GM18519 (cell line): Measurements from ENCODE around the gene CYP39A1.

ENCODE experiments used
- ATAC-seq: cut with Tn5 transposase; IDR thresholded peaks from one replicate; pipeline ENCODE4 v1.9.1; 2021; ENCODE audit warnings: mild to moderate bottlenecking, moderate library complexity; ENCODE audit not compliant: unreplicated experiment, low FRiP score

The CYP39A1 gene

DNA sequence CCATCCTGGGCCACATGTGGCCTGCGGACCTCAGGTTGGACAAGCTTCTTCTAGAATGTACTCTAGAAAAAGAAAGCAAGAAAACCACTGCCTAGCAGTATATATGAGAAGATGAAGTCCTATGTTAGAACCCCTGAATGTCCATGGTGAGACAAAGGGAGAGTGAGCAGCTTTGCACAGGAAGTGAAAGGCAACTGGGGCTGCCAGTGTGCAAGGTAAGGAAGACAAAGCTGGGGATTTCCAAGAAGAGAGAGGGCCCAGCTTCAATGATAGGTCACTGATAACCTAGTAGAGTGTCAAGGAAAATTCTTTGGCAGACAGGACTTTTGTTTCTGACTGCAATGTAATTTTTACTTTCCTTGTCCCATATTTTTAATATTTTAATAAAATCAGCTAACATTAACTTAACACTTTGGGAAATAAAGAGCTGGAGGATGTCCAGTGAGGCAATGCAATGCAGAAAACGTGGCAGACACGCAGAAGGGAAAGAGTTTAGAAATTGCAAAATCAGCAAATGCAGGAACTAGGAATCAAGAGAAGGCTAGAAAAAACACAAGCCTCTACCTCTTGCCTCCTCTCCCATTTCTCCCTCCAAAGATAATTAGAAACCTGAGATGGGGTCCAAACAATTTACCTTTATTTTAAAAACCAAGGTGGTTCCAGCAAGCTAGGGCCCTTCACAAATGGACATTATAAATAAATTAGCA lies 47.4 kb downstream of the CYP39A1 start:
- peak; percentile 49 for ATAC-seq

DNA sequence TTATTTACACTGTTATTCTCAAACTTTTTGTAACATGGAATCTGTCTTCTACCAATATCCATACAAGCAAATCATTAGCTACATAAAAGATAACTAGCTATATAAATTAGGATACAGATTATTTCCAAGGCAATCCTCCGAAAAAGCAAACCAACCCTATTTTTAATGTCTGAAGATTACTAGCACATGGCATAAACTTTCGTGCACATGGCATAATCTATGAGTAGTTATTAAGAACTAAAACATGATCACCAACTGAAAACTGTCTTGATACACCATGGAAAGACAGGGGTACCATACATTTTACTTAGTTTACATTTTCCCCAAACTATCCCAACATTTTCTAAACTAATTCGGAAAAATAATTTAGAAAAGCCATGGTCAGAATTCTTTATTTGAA lies 54.4 kb downstream of the CYP39A1 start:
- ATAC-seq: no peak

DNA sequence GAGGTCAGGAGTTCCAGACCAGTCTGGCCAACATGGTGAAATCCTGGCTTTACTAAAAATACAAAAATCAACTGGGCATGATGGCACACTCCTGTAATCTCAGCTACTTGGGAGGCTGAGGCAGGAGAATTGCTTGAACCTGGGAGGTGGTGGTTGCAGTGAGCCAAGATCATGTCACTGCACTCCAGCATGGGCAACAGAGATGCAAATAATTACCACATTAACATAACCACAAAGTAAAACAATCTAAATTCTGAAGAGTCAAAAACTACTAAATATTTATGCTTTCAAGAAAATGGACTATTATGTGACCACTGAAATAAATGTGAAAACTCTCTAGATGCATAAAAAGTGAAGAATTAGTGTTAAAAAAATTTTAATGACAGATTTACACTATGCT lies 59.9 kb downstream of the CYP39A1 start:
- no peak for ATAC-seq

DNA sequence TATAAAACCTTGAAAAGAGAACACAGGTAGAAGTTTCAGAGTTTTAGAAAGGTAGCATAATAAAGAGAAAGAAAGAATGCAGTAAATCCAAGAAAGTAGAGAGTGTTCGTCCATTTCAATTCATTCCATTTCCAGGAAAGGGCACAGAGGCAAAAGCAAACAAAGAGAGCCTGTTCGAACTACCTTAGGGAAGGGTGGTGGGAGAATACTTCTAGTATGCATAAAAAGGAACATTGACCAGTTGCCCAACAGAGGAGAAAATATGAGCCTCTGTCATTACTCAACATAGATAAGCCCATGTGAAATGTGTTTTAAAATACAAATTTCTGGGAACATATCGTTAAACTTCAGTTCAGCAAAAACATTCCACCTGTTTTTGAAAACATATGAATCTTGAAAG lies 60.6 kb downstream of the CYP39A1 start:
- ATAC-seq: no peak

DNA sequence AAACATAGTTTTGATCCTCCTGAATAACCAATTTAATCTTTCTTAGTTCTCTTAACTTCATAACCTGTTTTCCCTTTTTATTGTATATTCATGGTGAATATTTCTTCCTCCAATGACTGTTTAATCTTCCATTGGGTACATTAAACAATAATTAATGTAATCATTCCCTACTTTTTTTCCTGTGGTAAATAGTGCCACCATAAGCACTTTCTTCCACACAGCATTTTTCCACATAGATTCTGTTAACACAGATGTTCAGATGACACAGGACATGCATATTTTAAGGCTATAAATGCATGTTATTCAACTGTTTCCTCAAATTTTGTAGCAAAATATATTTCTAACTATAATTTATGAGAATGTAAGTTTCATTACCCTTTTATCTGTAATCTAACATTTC lies 61.9 kb downstream of the CYP39A1 start:
- no peak for ATAC-seq

DNA sequence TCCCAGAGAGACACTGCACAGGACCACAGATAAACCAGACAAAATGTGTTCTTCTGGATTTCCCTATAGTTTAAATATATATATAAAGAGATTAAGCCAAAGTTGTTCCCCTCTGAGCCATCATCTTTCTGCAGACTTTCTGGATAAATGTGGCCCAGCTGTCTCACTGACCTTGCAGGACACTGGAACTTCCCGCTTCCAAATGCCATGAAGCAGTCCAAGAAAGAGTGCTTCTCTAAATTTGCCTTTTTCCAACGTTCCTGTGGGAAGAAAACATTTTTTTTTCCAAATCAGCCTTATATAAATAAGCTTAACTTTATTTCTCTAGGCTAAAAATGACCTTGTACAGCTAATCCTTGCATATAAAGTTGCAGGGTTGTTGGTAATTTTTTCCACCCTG lies 65.7 kb downstream of the CYP39A1 start:
- no peak for ATAC-seq

DNA sequence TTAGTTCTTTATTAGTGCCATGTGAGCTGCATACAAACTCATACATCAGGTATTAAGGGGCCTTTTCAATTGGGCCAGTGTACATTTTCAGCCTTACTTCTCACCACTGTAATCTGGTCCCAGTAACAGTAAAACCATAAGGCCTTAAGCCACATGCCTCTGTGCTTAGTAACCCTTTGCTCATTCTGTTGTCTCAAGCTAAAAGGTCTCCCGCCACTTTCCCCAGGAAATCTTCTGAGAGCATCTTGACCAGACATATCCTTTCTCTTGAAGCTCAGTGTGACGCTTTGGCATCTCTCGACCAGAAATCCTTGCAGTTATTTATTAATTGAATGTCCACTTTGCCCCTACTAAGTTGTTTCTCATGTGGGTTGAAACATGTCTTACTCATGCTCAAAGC lies 68.0 kb downstream of the CYP39A1 start:
- no peak for ATAC-seq

DNA sequence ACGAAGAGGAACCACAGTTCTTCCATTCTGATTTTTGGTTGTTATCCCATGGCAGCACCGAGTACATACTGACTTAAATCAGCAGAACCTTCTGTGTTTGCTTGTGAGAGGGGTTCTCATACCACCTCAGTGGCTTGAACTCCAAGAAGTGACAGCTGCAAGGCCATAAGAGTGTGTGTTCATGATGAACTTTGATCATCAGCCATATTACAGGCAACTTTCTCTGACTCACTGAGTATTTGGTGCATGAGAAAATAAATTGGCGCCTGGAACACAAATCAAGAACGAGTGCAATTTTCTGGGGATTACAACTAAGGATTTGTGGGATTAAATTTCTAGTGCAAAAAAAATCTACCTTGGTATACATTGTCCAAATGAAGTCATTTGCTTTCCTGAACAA lies 68.9 kb downstream of the CYP39A1 start:
- no peak for ATAC-seq

DNA sequence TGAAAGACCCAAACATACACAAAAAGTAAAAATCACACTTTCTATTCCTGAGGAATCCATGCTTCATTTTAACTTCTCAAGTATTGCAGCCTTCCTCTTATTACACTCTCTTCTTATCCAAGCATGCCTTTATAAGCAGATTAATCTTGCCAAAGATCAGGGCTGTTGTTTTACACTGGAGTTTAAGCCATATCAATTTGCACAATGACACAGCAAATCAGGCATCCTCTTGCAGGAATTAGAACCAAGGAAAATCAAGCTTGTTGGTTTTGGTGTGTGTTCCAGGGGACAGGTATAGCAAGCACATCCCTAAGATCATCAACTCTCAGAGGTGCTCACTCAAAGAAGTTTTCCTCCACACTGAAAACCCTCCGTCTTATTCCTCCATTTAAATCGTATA lies 69.5 kb downstream of the CYP39A1 start:
- ATAC-seq: no peak

DNA sequence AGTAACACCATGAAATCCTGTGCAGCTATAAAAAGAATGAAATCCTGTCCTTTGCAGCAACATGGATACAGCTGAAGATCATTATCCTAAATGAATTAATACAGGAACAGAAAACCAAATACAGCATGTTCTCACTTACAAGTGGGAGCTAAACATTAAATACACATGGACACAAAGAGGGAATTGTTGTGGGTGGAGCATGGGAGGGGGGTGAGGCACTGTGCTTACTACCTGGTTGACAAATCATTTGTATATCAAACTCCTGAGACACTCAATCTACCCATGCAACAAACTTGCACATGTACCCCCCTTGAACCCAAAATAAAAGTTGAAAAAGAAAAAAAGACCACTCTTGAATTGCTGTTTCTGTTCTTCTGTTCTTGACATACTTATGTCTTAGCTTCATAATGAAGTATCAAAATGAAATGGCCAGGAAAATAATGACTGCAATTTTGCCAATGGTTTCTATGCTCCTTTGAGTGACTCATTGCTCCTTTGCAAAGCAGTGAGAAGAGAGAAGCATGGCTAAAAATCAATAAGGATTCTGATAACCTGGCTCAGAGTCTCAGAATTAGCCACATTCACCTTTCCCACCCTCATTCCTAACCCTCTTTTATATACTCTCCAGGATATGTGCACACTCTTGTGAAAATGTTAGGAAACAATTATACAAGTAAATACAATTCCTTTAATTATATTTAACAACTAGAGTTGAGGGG lies 71.0 kb downstream of the CYP39A1 start:
- ATAC-seq: no peak

DNA sequence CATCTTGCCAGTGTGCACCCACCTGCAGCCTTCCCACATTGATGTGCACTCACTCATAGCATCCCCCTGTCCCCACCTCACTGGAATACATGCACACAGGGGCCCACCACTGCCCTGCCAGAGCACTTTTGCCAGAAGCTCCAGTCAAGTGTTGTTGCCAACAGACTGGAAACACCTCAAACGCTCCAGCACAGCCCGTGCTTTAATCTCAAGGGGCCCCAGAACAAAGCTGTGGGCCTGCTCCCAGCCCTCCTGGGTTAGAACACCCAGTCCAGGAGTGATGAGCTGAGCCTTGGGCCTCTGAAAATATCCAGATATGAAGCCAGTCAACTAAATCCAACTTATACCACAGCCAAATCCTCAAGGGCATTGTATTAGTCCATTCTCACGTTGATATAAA lies 77.1 kb downstream of the CYP39A1 start:
- no peak for ATAC-seq

DNA sequence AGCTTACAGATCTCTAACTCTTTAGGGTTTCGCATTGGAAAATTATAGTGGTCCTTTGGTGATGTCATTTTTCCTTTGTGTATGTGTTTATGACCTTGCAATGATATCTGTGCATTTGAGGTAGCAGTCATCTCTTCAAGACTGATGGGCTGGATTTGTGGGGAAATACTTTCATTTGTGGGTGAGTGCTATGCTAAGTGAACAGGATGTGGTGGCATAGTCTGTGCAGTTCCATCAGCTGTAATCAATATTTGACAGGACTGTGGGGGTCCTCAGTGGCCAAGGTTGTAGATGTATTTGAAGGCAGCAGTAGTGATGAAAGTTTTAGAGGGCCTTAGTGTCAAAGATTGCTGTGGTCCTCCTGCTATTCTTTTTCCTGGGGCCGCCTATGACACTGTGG lies 79.5 kb downstream of the CYP39A1 start:
- ATAC-seq: no peak

DNA sequence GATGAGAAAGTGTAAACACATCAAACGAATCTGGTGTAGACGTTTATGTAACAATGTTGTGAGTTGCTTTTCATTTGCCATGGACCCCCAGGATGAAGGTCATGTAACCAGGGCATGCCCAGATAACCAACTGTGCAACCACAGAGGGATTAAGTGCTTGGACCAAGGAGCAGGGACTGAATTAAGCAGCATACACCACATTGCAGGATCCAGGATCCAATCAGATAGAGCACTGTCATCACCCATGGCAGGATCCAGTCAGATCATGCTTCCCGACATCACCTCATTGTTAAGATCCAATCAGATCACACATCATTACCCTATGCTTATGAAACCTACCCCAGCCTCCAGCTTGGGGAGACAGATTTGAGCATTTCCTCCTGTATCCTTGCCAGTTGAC lies 87.1 kb downstream of the CYP39A1 start:
- ATAC-seq: no peak

DNA sequence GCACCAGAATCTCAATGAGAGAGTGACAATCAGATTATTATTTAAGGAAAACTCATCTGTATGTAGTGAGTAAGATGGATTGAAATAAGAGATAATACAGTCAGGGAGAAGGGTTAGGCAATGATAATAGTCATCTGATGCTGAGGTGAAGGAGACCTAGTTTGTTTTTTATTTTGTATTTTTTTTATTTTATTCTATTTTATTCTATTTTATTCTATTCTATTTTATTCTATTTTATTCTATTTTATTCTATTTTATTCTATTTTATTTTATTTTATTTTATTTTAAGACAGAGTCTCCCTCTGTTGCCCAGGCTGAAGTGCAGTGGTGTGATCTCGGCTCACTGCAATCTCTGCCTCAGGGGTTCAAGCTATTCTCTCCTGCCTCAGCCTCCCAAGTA lies 88.7 kb downstream of the CYP39A1 start:
- no peak for ATAC-seq

DNA sequence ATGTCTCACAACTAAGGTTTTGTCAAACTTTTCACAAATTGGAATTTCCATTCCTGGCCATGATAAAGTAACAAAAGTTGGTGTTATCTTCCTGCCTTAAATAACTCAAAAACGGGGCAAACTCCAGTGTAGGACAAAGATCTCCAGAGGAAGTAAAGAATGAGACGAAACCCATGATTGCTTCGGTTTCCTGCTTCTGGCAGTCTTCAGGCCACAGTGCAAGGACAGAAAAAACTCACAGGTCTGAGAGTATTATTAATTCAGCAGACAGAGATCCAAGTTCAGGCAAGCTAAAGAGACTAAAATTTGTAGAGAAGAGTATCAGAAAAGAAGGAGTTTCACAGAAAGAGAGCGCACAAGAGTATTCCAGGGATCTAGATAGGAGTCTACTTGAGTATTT lies 96.6 kb downstream of the CYP39A1 start:
- ATAC-seq: no peak

DNA sequence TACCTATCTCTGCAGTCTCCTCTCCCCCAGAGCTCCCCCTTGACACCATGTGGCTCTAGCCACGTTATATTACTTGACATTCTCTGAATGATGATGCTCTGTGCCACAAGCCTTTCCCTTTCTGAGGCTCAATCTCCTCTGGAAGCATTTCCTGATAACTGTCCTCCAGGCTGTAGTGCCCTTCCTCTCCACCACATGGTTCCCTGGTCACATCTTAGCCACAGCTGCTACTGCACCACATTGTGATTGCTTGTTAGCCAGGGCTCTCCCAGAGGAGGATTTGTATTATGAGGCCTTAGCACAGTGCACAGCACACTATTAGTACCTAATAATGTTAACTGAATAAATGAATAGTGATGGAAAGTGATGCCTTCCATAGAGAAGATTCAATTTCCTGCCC lies 97.5 kb downstream of the CYP39A1 start:
- ATAC-seq: no peak

DNA sequence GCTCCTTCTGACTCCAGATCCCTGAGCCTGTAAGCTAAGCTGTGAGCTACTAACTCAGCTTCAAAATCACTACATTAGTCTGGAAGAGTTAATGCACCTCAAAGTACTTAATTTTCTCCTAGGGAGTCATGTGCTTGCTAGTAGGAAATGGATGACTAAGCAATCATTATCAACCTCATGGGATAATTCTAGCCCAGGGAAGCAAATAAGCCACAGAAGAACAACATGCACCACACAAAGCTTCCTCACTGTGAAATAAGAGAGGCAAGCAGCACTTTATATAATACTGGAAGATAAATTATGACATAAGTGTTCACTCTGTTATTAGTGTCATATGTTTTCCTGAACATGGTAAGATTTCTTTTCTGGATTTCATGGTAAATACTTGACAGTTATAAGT lies 103.5 kb downstream of the CYP39A1 start:
- no peak for ATAC-seq

DNA sequence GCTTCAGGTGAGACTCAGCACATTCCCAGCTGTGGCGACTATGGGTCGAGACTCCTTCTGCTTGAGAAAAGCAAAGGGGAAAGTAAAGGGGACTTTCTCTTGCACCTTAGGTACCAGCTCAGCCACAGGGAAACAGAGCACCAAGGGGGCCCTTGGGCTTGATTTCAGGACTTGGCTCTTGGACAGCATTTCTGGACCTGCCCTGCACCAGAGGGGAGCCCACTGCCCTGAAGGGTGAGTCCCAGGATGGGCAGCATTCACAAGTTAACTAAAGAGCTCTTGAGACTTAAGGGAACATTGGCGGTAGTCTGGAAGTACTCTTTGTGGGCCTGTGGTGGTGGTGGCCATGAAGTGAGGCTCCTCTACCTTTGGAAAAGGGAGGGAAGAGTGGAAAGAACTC lies 111.1 kb downstream of the CYP39A1 start:
- no peak for ATAC-seq

DNA sequence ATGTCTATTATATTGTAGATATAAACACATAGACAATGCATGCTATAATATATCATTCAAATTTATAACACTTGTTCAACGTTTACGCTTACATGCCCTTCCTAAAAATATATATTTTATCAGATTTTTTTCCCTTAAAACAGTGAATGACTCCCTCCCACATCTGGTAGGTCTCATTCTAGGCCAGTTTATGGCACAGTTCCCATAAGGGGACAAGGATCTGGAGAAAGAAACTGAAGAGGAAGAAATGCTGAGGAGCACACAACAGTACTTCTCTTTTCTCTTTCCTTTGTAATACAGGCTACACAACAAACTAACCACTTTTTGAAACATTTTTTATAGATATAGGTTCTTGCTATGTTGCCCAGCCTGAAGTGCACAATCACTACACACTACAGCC lies 112.8 kb downstream of the CYP39A1 start:
- ATAC-seq: no peak

DNA sequence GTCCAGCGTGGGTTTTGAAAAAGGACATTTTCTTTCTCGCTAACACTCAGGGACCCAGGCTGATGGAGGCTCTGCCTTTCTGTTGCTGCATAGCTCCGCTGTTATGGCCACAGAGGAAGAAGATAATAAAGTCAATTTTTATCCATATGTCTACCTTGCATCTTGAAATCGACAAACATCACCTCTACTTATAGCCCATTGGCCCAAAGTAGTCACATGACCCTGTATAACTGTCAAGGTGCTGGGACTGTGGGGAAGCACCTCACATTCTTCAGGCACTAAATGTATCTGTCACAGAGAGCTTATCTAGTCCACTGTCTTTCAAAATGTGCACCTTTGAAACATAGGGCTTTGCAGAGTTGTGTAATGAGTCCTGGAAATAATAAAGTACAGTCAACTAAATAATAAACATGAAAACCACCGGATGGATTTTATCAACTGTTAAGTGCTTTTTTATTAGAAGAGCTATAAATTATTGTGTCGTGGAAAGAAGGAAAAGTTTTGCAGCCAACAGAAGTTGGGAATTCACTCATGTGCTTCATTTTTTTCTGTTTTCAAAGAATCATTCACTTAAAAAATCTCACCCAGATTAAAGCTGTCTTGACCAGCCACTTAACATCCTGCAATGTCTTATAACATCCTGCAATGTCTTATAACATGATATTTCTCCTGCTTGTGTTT lies 113.7 kb downstream of the CYP39A1 start:
- ATAC-seq: no peak

DNA sequence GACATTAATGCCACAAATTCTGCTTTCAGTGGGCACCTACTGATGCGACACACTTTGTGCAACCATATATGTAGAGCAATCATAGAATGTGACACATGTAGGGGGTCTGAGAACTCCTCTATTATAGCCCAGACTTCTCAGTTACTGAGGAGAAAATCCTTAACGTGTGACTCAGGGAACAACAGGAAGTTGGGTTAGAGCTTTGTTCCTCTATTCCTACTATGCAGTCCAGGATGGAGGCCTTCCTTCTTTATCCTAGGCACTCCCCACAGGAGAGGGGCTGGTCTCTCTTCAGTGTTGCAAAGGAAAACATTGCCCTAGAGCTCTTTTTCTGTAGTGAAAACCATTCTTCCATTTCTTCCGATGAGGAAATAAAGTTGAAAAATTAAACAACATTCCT lies 121.7 kb downstream of the CYP39A1 start:
- no peak for ATAC-seq
